Gastroesophageal sphincter (tissue), 3 donors: ENCODE measurements around the gene TNFRSF8.

ENCODE experiments used
- CTCF ChIP-seq, 4 experiments: fragments of 200-600 bp in 2 of 4; fragments of 450-650 bp in 2 of 4; sonication (generic) in 1 of 4; IDR thresholded peaks; one replicate each; pipeline ENCODE4 v1.5.1; 2017 to 2019; ENCODE audit warnings: antibody characterized with exemption in 4 of 4, mild to moderate bottlenecking in 2 of 4, moderate library complexity in 2 of 4
- EP300 ChIP-seq: sonication (generic); formaldehyde crosslinking; IDR thresholded peaks from one replicate; pipeline ENCODE4 v1.6.1; 2017; ENCODE audit warnings: antibody characterized with exemption, mild to moderate bottlenecking
- POLR2A ChIP-seq, 2 donors: fragments of 450-650 bp; IDR thresholded peaks; one replicate each; pipeline ENCODE4 v1.6.1; 2017; ENCODE audit warnings: antibody characterized with exemption in 2 of 2, mild to moderate bottlenecking in 2 of 2, moderate library complexity in 1 of 2

- no peak for TF ChIP-seq CTCF (IDR thresholded peaks at IDR 0.05)
- no peak for TF ChIP-seq POLR2A (IDR thresholded peaks at IDR 0.05)
- TF ChIP-seq EP300 = no peak
Measured at GRCh38 chr1:12055259-12055658, 7.8 kb upstream of the TNFRSF8 start.
